HEK293 (cell line): Measurements from ENCODE around the gene SYT5.

ENCODE experiments used
- CTCF ChIA-PET: fragments of 350-600 bp; formaldehyde crosslinking; extraction: SDS; loops from one replicate; lab custom pipeline; 2021; ENCODE audit warnings: antibody characterized with exemption; lab: Yijun Ruan, JAX
- POLR2A ChIA-PET: fragments of 300-600 bp; formaldehyde crosslinking; extraction: SDS; loops from one replicate; lab custom pipeline; 2020; ENCODE audit warnings: antibody characterized with exemption, inconsistent platforms; lab: Yijun Ruan, JAX
- H3K27ac ChIP-seq: fragments of 200-500 bp; sonication (Bioruptor generic); 2 replicates; pipeline ENCODE4 v1.5.1; 2014; ENCODE audit warnings: low read depth, low read length, control low read depth, inconsistent platforms; ENCODE audit errors: extremely low read depth
- H3K36me3 ChIP-seq, 2 experiments: fragments of 200-500 bp in 1 of 2; sonication (Bioruptor generic) in 1 of 2; 1 replicate in 1 of 2; 2 replicates in 1 of 2; pipeline ENCODE4 v1.5.1; 2014 to 2017; ENCODE audit warnings: inconsistent platforms in 2 of 2, low read length in 2 of 2; ENCODE audit not compliant: control insufficient read depth in 2 of 2, insufficient read depth in 1 of 2
- H3K4me1 ChIP-seq: fragments of 200-500 bp; sonication (Bioruptor generic); 2 replicates; pipeline ENCODE4 v1.5.1; 2014; ENCODE audit warnings: mild to moderate bottlenecking, low read length, inconsistent platforms; ENCODE audit not compliant: control insufficient read depth, insufficient read depth
- H3K4me3 ChIP-seq: 2 replicates; pipeline ENCODE4 v1.5.1; 2011; ENCODE audit warnings: low read depth, mild to moderate bottlenecking, control low read depth, low read length, moderate library complexity
- H3K9me3 ChIP-seq: fragments of 200-500 bp; sonication (Bioruptor generic); 2 replicates; pipeline ENCODE4 v1.5.1; 2014; ENCODE audit warnings: low read depth, low read length, inconsistent platforms; ENCODE audit not compliant: control insufficient read depth, insufficient read depth
- GLI2 ChIP-seq: fragments of 450-650 bp; formaldehyde crosslinking; IDR thresholded peaks from 2 replicates; pipeline ENCODE4; 2017; ENCODE audit warnings: missing biosample characterization, missing genetic modification characterization, low read depth, borderline replicate concordance
- GLIS2 ChIP-seq: fragments of 450-650 bp; formaldehyde crosslinking; IDR thresholded peaks from 2 replicates; pipeline ENCODE4 v1.5.1; 2016; ENCODE audit warnings: missing biosample characterization, missing genetic modification characterization
- PRDM6 ChIP-seq: fragments of 450-650 bp; formaldehyde crosslinking; IDR thresholded peaks from 2 replicates; pipeline ENCODE4 v1.5.1; 2017; ENCODE audit warnings: missing biosample characterization, missing genetic modification characterization
- REPIN1 ChIP-seq: fragments of 450-650 bp; formaldehyde crosslinking; IDR thresholded peaks from 2 replicates; pipeline ENCODE4 v1.5.1; 2017; ENCODE audit warnings: missing biosample characterization, missing genetic modification characterization, low read depth
- REST ChIP-seq: fragments of 450-650 bp; formaldehyde crosslinking; IDR thresholded peaks from 2 replicates; pipeline ENCODE4 v1.5.1; 2016; ENCODE audit warnings: missing biosample characterization, missing genetic modification characterization
- SP7 ChIP-seq: fragments of 450-650 bp; formaldehyde crosslinking; IDR thresholded peaks from 2 replicates; pipeline ENCODE4 v1.5.1; 2016; ENCODE audit warnings: missing biosample characterization, missing genetic modification characterization
- WT1 ChIP-seq: fragments of 450-650 bp; formaldehyde crosslinking; IDR thresholded peaks from 2 replicates; pipeline ENCODE4 v1.5.1; 2016; ENCODE audit warnings: missing biosample characterization, missing genetic modification characterization
- ZBTB1 ChIP-seq: fragments of 450-650 bp; formaldehyde crosslinking; IDR thresholded peaks from 2 replicates; pipeline ENCODE4 v1.5.1; 2016; ENCODE audit warnings: missing biosample characterization, missing genetic modification characterization
- ZBTB10 ChIP-seq: fragments of 450-650 bp; formaldehyde crosslinking; IDR thresholded peaks from 2 replicates; pipeline ENCODE4 v1.5.1; 2016; ENCODE audit warnings: missing biosample characterization, missing genetic modification characterization
- ZBTB11 ChIP-seq: fragments of 450-650 bp; formaldehyde crosslinking; conservative IDR thresholded peaks from 2 replicates; pipeline ENCODE4 v1.5.1; 2016; ENCODE audit warnings: low read depth, missing biosample characterization, missing genetic modification characterization
- ZBTB20 ChIP-seq: fragments of 450-650 bp; formaldehyde crosslinking; IDR thresholded peaks from 2 replicates; pipeline ENCODE4 v1.5.1; 2016; ENCODE audit warnings: missing biosample characterization, missing genetic modification characterization
- ZNF114 ChIP-seq: fragments of 450-650 bp; formaldehyde crosslinking; IDR thresholded peaks from 2 replicates; pipeline ENCODE4 v1.5.0; 2017; ENCODE audit warnings: missing biosample characterization, missing genetic modification characterization
- ZNF202 ChIP-seq: fragments of 450-650 bp; formaldehyde crosslinking; IDR thresholded peaks from 2 replicates; pipeline ENCODE4 v1.5.1; 2016; ENCODE audit warnings: missing biosample characterization, missing genetic modification characterization, borderline replicate concordance
- ZNF24 ChIP-seq: fragments of 450-650 bp; formaldehyde crosslinking; IDR thresholded peaks from 2 replicates; pipeline ENCODE4 v1.5.1; 2016; ENCODE audit warnings: missing biosample characterization, missing genetic modification characterization
- ZNF335 ChIP-seq: fragments of 450-650 bp; formaldehyde crosslinking; conservative IDR thresholded peaks from 2 replicates; pipeline ENCODE4 v1.5.1; 2016; ENCODE audit warnings: missing biosample characterization, missing genetic modification characterization
- ZNF423 ChIP-seq: fragments of 450-650 bp; formaldehyde crosslinking; IDR thresholded peaks from 2 replicates; pipeline ENCODE4 v1.5.1; 2016; ENCODE audit warnings: missing biosample characterization, missing genetic modification characterization
- ZNF449 ChIP-seq: fragments of 450-650 bp; formaldehyde crosslinking; IDR thresholded peaks from 2 replicates; pipeline ENCODE4 v1.5.1; 2017; ENCODE audit warnings: missing biosample characterization, mild to moderate bottlenecking, missing genetic modification characterization, moderate library complexity
- ZNF561 ChIP-seq: fragments of 450-650 bp; IDR thresholded peaks from 2 replicates; pipeline ENCODE4 v1.5.1; 2018; ENCODE audit warnings: missing biosample characterization, missing genetic modification characterization, borderline replicate concordance
- ZNF585B ChIP-seq: fragments of 450-650 bp; formaldehyde crosslinking; IDR thresholded peaks from 2 replicates; pipeline ENCODE4 v1.5.1; 2016; ENCODE audit warnings: missing biosample characterization, missing genetic modification characterization
- ZNF624 ChIP-seq: fragments of 450-650 bp; formaldehyde crosslinking; IDR thresholded peaks from 2 replicates; pipeline ENCODE4 v1.5.1; 2017; ENCODE audit warnings: missing biosample characterization, missing genetic modification characterization
- ZNF747 ChIP-seq: fragments of 450-650 bp; formaldehyde crosslinking; IDR thresholded peaks from 2 replicates; pipeline ENCODE4 v1.5.1; 2016; ENCODE audit warnings: missing biosample characterization, missing genetic modification characterization
- ZXDB ChIP-seq: fragments of 450-650 bp; formaldehyde crosslinking; IDR thresholded peaks from 2 replicates; pipeline ENCODE4 v1.5.1; 2016; ENCODE audit warnings: missing biosample characterization, missing genetic modification characterization

SYT5 gene

GRCh38 chr19:55146705-55147273 is 33.3 kb downstream of the SYT5 start (continued):
- TF ChIP-seq ZNF335 (tag by site-specific recombination) (peak; percentile 7; the same call in 1 of the 2 replicates), ZNF114 (tag by site-specific recombination) (no peak), ZNF449 (tag by site-specific recombination) (no peak), ZNF561 (tag by site-specific recombination) (peak; percentile 49; the same call in 1 of the 2 replicates), ZNF24 (tag by site-specific recombination) (0 out of 2 replicates have a peak, but pooled peaks have one; percentile 19), ZBTB20 (tag by site-specific recombination) (peak; percentile 50; the same call in 1 of the 2 replicates), WT1 (tag by site-specific recombination) (peak; percentile 84), ZBTB10 (tag by site-specific recombination) (peak; percentile 64), REPIN1 (tag by site-specific recombination) (no peak)

GRCh38 chr19:55146078-55146704 is 33.9 kb downstream of the SYT5 start:
- Histone ChIP-seq H3K27ac (no peak overlapping the region), H3K9me3 (no peaks in the 10 kb centered on the region), H3K36me3 (no peaks in the 10 kb centered on the region), H3K4me3 (peak overlapping the region; percentile 46), H3K4me1 (no peaks in the 10 kb centered on the region)
- ChIA-PET CTCF (interaction anchor here (0.6 to 4.6 kb wide), 16 partner anchors 10 to 487 kb away, joined by 3 to 52 read pairs (median 5); partner anchors contain the start of genes DNAAF3 and TNNI3), POLR2A (interaction anchor here (0.6 to 2.0 kb wide), 11 partner anchors 10 to 263 kb away, joined by 3 to 11 read pairs (median 4); partner anchors contain the start of genes PPP1R12C, PPP6R1 and UBE2S)
- TF ChIP-seq ZBTB1 (tag by site-specific recombination) (no peak), ZNF202 (tag by site-specific recombination) (no peak), PRDM6 (tag by site-specific recombination) (no peak), ZNF624 (tag by site-specific recombination) (no peak), ZNF423 (no peak), ZBTB11 (tag by site-specific recombination) (no peak), REST (no peak), ZNF585B (no peak), ZXDB (peak; percentile 20; the same call in 1 of the 2 replicates), GLI2 (tag by site-specific recombination) (no peak), GLIS2 (tag by site-specific recombination) (peak; percentile 7; the same call in 1 of the 2 replicates), ZNF747 (tag by site-specific recombination) (no peak), SP7 (peak; percentile 23; the same call in 1 of the 2 replicates)
